Measurements from ENCODE around the gene MANSC4. TPM values are rescaled to one million over a fixed set of nuclear protein-coding genes. Genes with fewer than 3 reads are reported as not detected.
A peak's percentile ranks its signal among the peaks of the same experiment; 100 is the strongest.

The MANSC4 gene
- total and polyA plus RNA-seq, 9 of the 15 experiments (the other 6 are each of a cell fraction or from before 2014, with no cell fraction given) = not detected

GRCh38 chr12:27818401-27818918 is 38.4 kb upstream of the MANSC4 start (continued):
- no peak for TF ChIP-seq MITF (IDR thresholded peaks at IDR 0.05)
- TF ChIP-seq HBP1 (CRISPR knock-in tag; IDR thresholded peaks at IDR 0.05) = no peak
- no peak for TF ChIP-seq FOXJ3 (CRISPR knock-in tag; IDR thresholded peaks at IDR 0.05)
- no peak for TF ChIP-seq LCOR (CRISPR knock-in tag; IDR thresholded peaks at IDR 0.05)
- TF ChIP-seq LEF1 (IDR thresholded peaks at IDR 0.05) = no peak
- no peak for TF ChIP-seq PHF8 (IDR thresholded peaks at IDR 0.05; ENCODE audit: borderline replicate concordance, low read length)
- TF ChIP-seq ELF1 (tag; IDR thresholded peaks at IDR 0.05) = no peak
- TF ChIP-seq RHOXF2B (CRISPR knock-in tag; conservative IDR thresholded peaks at IDR 0.05) = no peak
- no peak for TF ChIP-seq FOXO4 (CRISPR knock-in tag; IDR thresholded peaks at IDR 0.05)
- no peak for TF ChIP-seq MAX (CRISPR knock-in tag; IDR thresholded peaks at IDR 0.05)
- TF ChIP-seq KLF1 (tag; IDR thresholded peaks at IDR 0.05) = no peak
- TF ChIP-seq RFX7 (CRISPR knock-in tag; IDR thresholded peaks at IDR 0.05) = no peak
- TF ChIP-seq RBBP5 (IDR thresholded peaks at IDR 0.05; ENCODE audit: borderline replicate concordance, insufficient read depth, low read length, poor library complexity, severe bottlenecking) = no peak
- no peak for TF ChIP-seq NKRF (IDR thresholded peaks at IDR 0.05; ENCODE audit: borderline replicate concordance)
- TF ChIP-seq ZNF561 (CRISPR knock-in tag; conservative IDR thresholded peaks at IDR 0.05) = no peak
- TF ChIP-seq ZNF184 (CRISPR knock-in tag; IDR thresholded peaks at IDR 0.05) = no peak
- no peak for TF ChIP-seq RBM22 (IDR thresholded peaks at IDR 0.05; ENCODE audit: low read depth, low read length, poor library complexity, severe bottlenecking)
- TF ChIP-seq ZFP1 (CRISPR knock-in tag; IDR thresholded peaks at IDR 0.05) = no peak
- no peak for TF ChIP-seq CAMTA2 (CRISPR knock-in tag; conservative IDR thresholded peaks at IDR 0.05)
- TF ChIP-seq HMG20B (CRISPR knock-in tag; IDR thresholded peaks at IDR 0.05) = no peak
- no peak for TF ChIP-seq EP300 (IDR thresholded peaks at IDR 0.05; ENCODE audit: low read length)
- no peak for TF ChIP-seq FOS (IDR thresholded peaks at IDR 0.05; ENCODE audit: extremely low read depth, insufficient read length)
- TF ChIP-seq NR2C1 (IDR thresholded peaks at IDR 0.05) = no peak
- TF ChIP-seq NR2C1 (tag; IDR thresholded peaks at IDR 0.05) = peak; percentile 86
- peak; percentile 89 for TF ChIP-seq MECOM (CRISPR knock-in tag; IDR thresholded peaks at IDR 0.05)
- no peak for TF ChIP-seq ZNF785 (CRISPR knock-in tag; IDR thresholded peaks at IDR 0.05)

Data from K562 (cell line).